ENCODE measurements around the gene ZNF692.
"Not testable (repeated sequence)": the region's sequence is repeated elsewhere in the genome, so short reads cannot be mapped to it uniquely, and the experiment has no call there.

Gene ZNF692

GRCh38 chr1:248894837-248895236, 36.0 kb upstream of the ZNF692 start:
- Histone ChIP-seq H3K27ac (ENCODE audit: low read depth, low read length) (no peak overlapping the region), H3K36me3 (ENCODE audit: control insufficient read depth, insufficient read depth, low read length) (no peaks in the 10 kb centered on the region), H3K4me1 (ENCODE audit: control insufficient read depth, insufficient read depth, low read length) (peaks cover 2% of the 10 kb centered on the region; the same call in 1 of the 2 replicates), H3K27me3 (ENCODE audit: control insufficient read depth, insufficient read depth, low read length) (no peaks in the 10 kb centered on the region), H3K9me3 (ENCODE audit: control insufficient read depth, insufficient read depth, low read length) (no peaks in the 10 kb centered on the region), H3K9ac (ENCODE audit: low read depth, low read length) (no peak overlapping the region), H3K4me3 (ENCODE audit: low read depth, low read length) (no peak overlapping the region)

GRCh38 chr1:248892590-248892989, 33.7 kb upstream of the ZNF692 start:
- H3K27ac ChIP-seq (ENCODE audit: low read depth, low read length) = no peak overlapping the region
- H3K4me1 ChIP-seq (ENCODE audit: control insufficient read depth, insufficient read depth, low read length) = peaks cover 5% of the 10 kb centered on the region; the same call in 1 of the 2 replicates
- H3K36me3 ChIP-seq (ENCODE audit: control insufficient read depth, insufficient read depth, low read length) = no peaks in the 10 kb centered on the region
- no peak overlapping the region for H3K4me3 ChIP-seq (ENCODE audit: low read depth, low read length)
- H3K27me3 ChIP-seq (ENCODE audit: control insufficient read depth, insufficient read depth, low read length) = no peaks in the 10 kb centered on the region
- H3K9me3 ChIP-seq (ENCODE audit: control insufficient read depth, insufficient read depth, low read length) = no peaks in the 10 kb centered on the region
- no peak overlapping the region for H3K9ac ChIP-seq (ENCODE audit: low read depth, low read length)

- H3K27me3 ChIP-seq (ENCODE audit: control insufficient read depth, insufficient read depth, low read length) = no peaks in the 10 kb centered on the region
- H3K27ac ChIP-seq (ENCODE audit: low read depth, low read length) = no peak overlapping the region
- no peaks in the 10 kb centered on the region for H3K9me3 ChIP-seq (ENCODE audit: control insufficient read depth, insufficient read depth, low read length)
- no peaks in the 10 kb centered on the region for H3K36me3 ChIP-seq (ENCODE audit: control insufficient read depth, insufficient read depth, low read length)
- H3K4me1 ChIP-seq (ENCODE audit: control insufficient read depth, insufficient read depth, low read length) = peaks cover 4% of the 10 kb centered on the region; the same call in 1 of the 2 replicates
- H3K4me3 ChIP-seq (ENCODE audit: low read depth, low read length) = no peak overlapping the region
- no peak overlapping the region for H3K9ac ChIP-seq (ENCODE audit: low read depth, low read length)
Observed at GRCh38 chr1:248891758-248892157, 32.9 kb upstream of the ZNF692 start.

- Histone ChIP-seq H3K4me3 (ENCODE audit: low read depth, low read length) (no peak overlapping the region), H3K27ac (ENCODE audit: low read depth, low read length) (no peak overlapping the region), H3K9ac (ENCODE audit: low read depth, low read length) (no peak overlapping the region), H3K27me3 (ENCODE audit: control insufficient read depth, insufficient read depth, low read length) (no peaks in the 10 kb centered on the region), H3K36me3 (ENCODE audit: control insufficient read depth, insufficient read depth, low read length) (no peaks in the 10 kb centered on the region), H3K9me3 (ENCODE audit: control insufficient read depth, insufficient read depth, low read length) (no peaks in the 10 kb centered on the region), H3K4me1 (ENCODE audit: control insufficient read depth, insufficient read depth, low read length) (peaks cover 13% of the 10 kb centered on the region)
Observed at GRCh38 chr1:248890549-248891498, 31.9 kb upstream of the ZNF692 start.

GRCh38 chr1:248889914-248890243, 31.0 kb upstream of the ZNF692 start:
- not testable (repeated sequence) for H3K27ac ChIP-seq (ENCODE audit: low read depth, low read length); H3K4me3 ChIP-seq (ENCODE audit: low read depth, low read length); H3K36me3 ChIP-seq (ENCODE audit: control insufficient read depth, insufficient read depth, low read length); H3K27me3 ChIP-seq (ENCODE audit: control insufficient read depth, insufficient read depth, low read length); H3K9me3 ChIP-seq (ENCODE audit: control insufficient read depth, insufficient read depth, low read length); H3K9ac ChIP-seq (ENCODE audit: low read depth, low read length)
- peaks cover 18% of the 10 kb centered on the region for H3K4me1 ChIP-seq (ENCODE audit: control insufficient read depth, insufficient read depth, low read length)

GRCh38 chr1:248886237-248886895, 27.5 kb upstream of the ZNF692 start:
- Histone ChIP-seq H3K4me1 (ENCODE audit: control insufficient read depth, insufficient read depth, low read length) (peaks cover 18% of the 10 kb centered on the region), H3K9me3 (ENCODE audit: control insufficient read depth, insufficient read depth, low read length) (no peaks in the 10 kb centered on the region), H3K27me3 (ENCODE audit: control insufficient read depth, insufficient read depth, low read length) (no peaks in the 10 kb centered on the region), H3K27ac (ENCODE audit: low read depth, low read length) (peak overlapping the region; percentile 31), H3K36me3 (ENCODE audit: control insufficient read depth, insufficient read depth, low read length) (no peaks in the 10 kb centered on the region), H3K9ac (ENCODE audit: low read depth, low read length) (no peak overlapping the region), H3K4me3 (ENCODE audit: low read depth, low read length) (no peak overlapping the region)

GRCh38 chr1:248885646-248886045, 26.8 kb upstream of the ZNF692 start:
- no peak overlapping the region for H3K9ac ChIP-seq (ENCODE audit: low read depth, low read length)
- H3K4me1 ChIP-seq (ENCODE audit: control insufficient read depth, insufficient read depth, low read length) = peaks cover 18% of the 10 kb centered on the region
- no peaks in the 10 kb centered on the region for H3K9me3 ChIP-seq (ENCODE audit: control insufficient read depth, insufficient read depth, low read length)
- no peak overlapping the region for H3K4me3 ChIP-seq (ENCODE audit: low read depth, low read length)
- no peaks in the 10 kb centered on the region for H3K27me3 ChIP-seq (ENCODE audit: control insufficient read depth, insufficient read depth, low read length)
- no peak overlapping the region for H3K27ac ChIP-seq (ENCODE audit: low read depth, low read length)
- H3K36me3 ChIP-seq (ENCODE audit: control insufficient read depth, insufficient read depth, low read length) = no peaks in the 10 kb centered on the region

- H3K4me1 ChIP-seq (ENCODE audit: control insufficient read depth, insufficient read depth, low read length) = peaks cover 18% of the 10 kb centered on the region
- no peaks in the 10 kb centered on the region for H3K36me3 ChIP-seq (ENCODE audit: control insufficient read depth, insufficient read depth, low read length)
- no peaks in the 10 kb centered on the region for H3K27me3 ChIP-seq (ENCODE audit: control insufficient read depth, insufficient read depth, low read length)
- no peak overlapping the region for H3K27ac ChIP-seq (ENCODE audit: low read depth, low read length)
- H3K9me3 ChIP-seq (ENCODE audit: control insufficient read depth, insufficient read depth, low read length) = no peaks in the 10 kb centered on the region
- H3K4me3 ChIP-seq (ENCODE audit: low read depth, low read length) = no peak overlapping the region
- H3K9ac ChIP-seq (ENCODE audit: low read depth, low read length) = no peak overlapping the region
Observed at GRCh38 chr1:248884632-248885295, 25.9 kb upstream of the ZNF692 start.

GRCh38 chr1:248882427-248882826, 23.5 kb upstream of the ZNF692 start:
- not testable (repeated sequence) for H3K9me3 ChIP-seq (ENCODE audit: control insufficient read depth, insufficient read depth, low read length); H3K9ac ChIP-seq (ENCODE audit: low read depth, low read length); H3K27me3 ChIP-seq (ENCODE audit: control insufficient read depth, insufficient read depth, low read length); H3K4me3 ChIP-seq (ENCODE audit: low read depth, low read length); H3K36me3 ChIP-seq (ENCODE audit: control insufficient read depth, insufficient read depth, low read length); H3K27ac ChIP-seq (ENCODE audit: low read depth, low read length)
- H3K4me1 ChIP-seq (ENCODE audit: control insufficient read depth, insufficient read depth, low read length) = peaks cover 14% of the 10 kb centered on the region

- Histone ChIP-seq H3K4me3 (ENCODE audit: low read depth, low read length) (no peak overlapping the region), H3K27me3 (ENCODE audit: control insufficient read depth, insufficient read depth, low read length) (no peaks in the 10 kb centered on the region), H3K4me1 (ENCODE audit: control insufficient read depth, insufficient read depth, low read length) (peaks cover 9% of the 10 kb centered on the region), H3K27ac (ENCODE audit: low read depth, low read length) (no peak overlapping the region), H3K9me3 (ENCODE audit: control insufficient read depth, insufficient read depth, low read length) (no peaks in the 10 kb centered on the region), H3K36me3 (ENCODE audit: control insufficient read depth, insufficient read depth, low read length) (no peaks in the 10 kb centered on the region), H3K9ac (ENCODE audit: low read depth, low read length) (no peak overlapping the region)
Observed at GRCh38 chr1:248881261-248881660, 22.4 kb upstream of the ZNF692 start.
